AG04450 (cell line): ENCODE results near the gene CAPSL. TPM values are rescaled to one million over a fixed set of nuclear protein-coding genes. Genes with fewer than 3 reads are reported as not detected.

Experiments used
- CTCF ChIA-PET: fragments of 300-600, 350-600 bp; formaldehyde crosslinking; extraction: SDS; loops from one replicate; lab custom pipeline; 2022; ENCODE audit warnings: antibody characterized with exemption, inconsistent platforms; lab: Charles Lee
- POLR2A ChIA-PET: fragments of 350-600 bp; formaldehyde crosslinking; extraction: SDS; loops from one replicate; lab custom pipeline; 2021; ENCODE audit warnings: antibody characterized with exemption, inconsistent platforms; lab: Yijun Ruan, JAX
- DNase-seq: peaks from one replicate; pipeline ENCODE4 v3.0.0-alpha.2; 2011; ENCODE audit warnings: low read depth, low spot score
- H3K27ac ChIP-seq: one replicate; pipeline ENCODE4 v1.5.1; 2012; ENCODE audit warnings: low read depth, low read length, control low read depth
- H3K27me3 ChIP-seq: one replicate; pipeline ENCODE4 v1.6.0; 2012; ENCODE audit warnings: low read length; ENCODE audit not compliant: control insufficient read depth, insufficient read depth
- H3K4me3 ChIP-seq: 2 replicates; pipeline ENCODE4 v1.5.1; 2011; ENCODE audit warnings: mild to moderate bottlenecking, low read depth, low read length, control low read depth
- H3K9me3 ChIP-seq: 2 replicates; pipeline ENCODE4 v1.5.1; 2012; ENCODE audit warnings: low read length; ENCODE audit not compliant: control insufficient read depth, insufficient read depth
- CTCF ChIP-seq: IDR thresholded peaks from 2 replicates; pipeline ENCODE4 v1.5.1; 2011; ENCODE audit warnings: low read depth, low read length, control low read depth, inconsistent platforms
- polyA plus RNA-seq: library from polyadenylated mRNA; depleted of rRNA; stranded (reverse); fragments of >200 nt; gene quantifications from 2 replicates; pipeline ENCODE4 v1.2.3, GENCODE V29; 2011

CAPSL gene
- polyA plus RNA-seq, 1 experiment = 0.09 TPM

GRCh38 chr5:35884191-35884769, 54.1 kb downstream of the CAPSL start:
- ChIA-PET CTCF (no interaction called here), POLR2A (no interaction called here)
- no peak for TF ChIP-seq CTCF
- H3K4me3 ChIP-seq = no peak overlapping the region
- H3K9me3 ChIP-seq = no peaks in the 10 kb centered on the region
- peak; percentile 51 for DNase-seq
- no peaks in the 10 kb centered on the region for H3K27me3 ChIP-seq
- no peak overlapping the region for H3K27ac ChIP-seq

GRCh38 chr5:35881758-35882157, 56.7 kb downstream of the CAPSL start:
- Histone ChIP-seq H3K9me3 (no peaks in the 10 kb centered on the region), H3K27me3 (no peaks in the 10 kb centered on the region), H3K4me3 (no peak overlapping the region), H3K27ac (no peak overlapping the region)
- CTCF ChIA-PET = interaction anchor here (1.1 kb wide), 1 partner anchor 43 kb away, joined by 3 read pairs; no protein-coding TSS in a partner anchor
- no peak for TF ChIP-seq CTCF
- no peak for DNase-seq
- POLR2A ChIA-PET = interaction anchor here (1.1 kb wide), 1 partner anchor 12 kb away, joined by 3 read pairs; no protein-coding TSS in a partner anchor

- no peak for DNase-seq
- ChIA-PET POLR2A (no interaction called here), CTCF (interaction anchor here (0.5 to 1.4 kb wide), 3 partner anchors 28 to 750 kb away, joined by 3 to 10 read pairs (median 7); no protein-coding TSS in a partner anchor)
- no peak for TF ChIP-seq CTCF
- no peaks in the 10 kb centered on the region for H3K9me3 ChIP-seq
- no peak overlapping the region for H3K4me3 ChIP-seq
- H3K27me3 ChIP-seq = no peaks in the 10 kb centered on the region
- no peak overlapping the region for H3K27ac ChIP-seq
Observed at GRCh38 chr5:35880156-35880555, 58.3 kb downstream of the CAPSL start.

GRCh38 chr5:35879649-35880048, 58.8 kb downstream of the CAPSL start:
- ChIA-PET POLR2A (no interaction called here), CTCF (interaction anchor here (1.4 kb wide), 1 partner anchor 47 kb away, joined by 10 read pairs; no protein-coding TSS in a partner anchor)
- H3K27ac ChIP-seq = no peak overlapping the region
- H3K4me3 ChIP-seq = no peak overlapping the region
- TF ChIP-seq CTCF = no peak
- H3K9me3 ChIP-seq = no peaks in the 10 kb centered on the region
- DNase-seq = no peak
- H3K27me3 ChIP-seq = no peaks in the 10 kb centered on the region

GRCh38 chr5:35879096-35879495, 59.3 kb downstream of the CAPSL start:
- no peak for TF ChIP-seq CTCF
- Histone ChIP-seq H3K4me3 (no peak overlapping the region), H3K27me3 (no peaks in the 10 kb centered on the region), H3K9me3 (no peaks in the 10 kb centered on the region), H3K27ac (no peak overlapping the region)
- ChIA-PET POLR2A (no interaction called here), CTCF (no interaction called here)
- no peak for DNase-seq
